Activated T-helper 1 cell treated with Interleukin-2 at 50 U/mL for 16 hours (primary cell): ENCODE results near the gene GLDN.

Experiments
- DNase-seq: peaks from one replicate; pipeline ENCODE4 v3.0.0-alpha.2; 2020; ENCODE audit warnings: low read depth

The GLDN gene

GRCh38 chr15:51322621-51323296 lies 18.7 kb upstream of the GLDN start:
- DNase-seq, result no peak

DNA sequence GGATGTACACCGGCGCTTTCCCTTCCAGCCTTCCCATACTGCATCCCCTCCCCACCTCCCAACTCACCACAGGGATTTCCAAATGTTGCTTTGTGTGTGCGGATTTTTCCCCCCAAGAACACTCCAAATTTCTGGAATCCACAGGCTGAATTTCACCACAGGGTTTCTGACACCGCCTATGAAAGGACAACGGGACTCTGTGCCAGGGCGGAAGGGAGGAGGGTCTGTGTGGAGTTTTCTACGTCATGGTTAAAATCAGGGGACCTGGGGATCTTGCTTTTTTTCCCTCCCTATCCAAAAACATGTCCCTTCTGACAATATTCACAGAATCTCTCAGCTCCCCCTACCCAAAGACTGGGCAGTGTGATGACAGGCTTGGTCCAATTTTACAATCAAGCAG lies 17.7 kb upstream of the GLDN start:
- no peak for DNase-seq

DNA sequence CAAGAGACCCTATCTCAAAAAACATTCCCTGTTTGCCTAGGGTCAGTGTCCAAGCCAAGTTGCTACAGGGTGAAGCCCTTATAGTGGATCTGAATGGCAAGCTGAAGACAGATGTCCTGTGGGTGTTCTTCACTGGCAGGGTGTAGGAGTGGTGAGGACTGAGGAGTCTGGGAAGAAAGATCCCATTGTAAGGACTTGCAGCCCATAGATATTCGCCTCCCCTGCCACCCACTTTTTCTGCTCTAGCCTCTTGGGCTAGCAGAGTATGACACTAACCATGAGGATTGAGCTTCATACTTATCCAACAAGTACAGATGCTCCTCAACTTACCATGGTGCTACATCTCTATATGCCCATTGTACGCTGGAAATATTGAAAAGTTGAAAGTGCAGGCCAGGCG lies 16.3 kb upstream of the GLDN start:
- no peak for DNase-seq

DNA sequence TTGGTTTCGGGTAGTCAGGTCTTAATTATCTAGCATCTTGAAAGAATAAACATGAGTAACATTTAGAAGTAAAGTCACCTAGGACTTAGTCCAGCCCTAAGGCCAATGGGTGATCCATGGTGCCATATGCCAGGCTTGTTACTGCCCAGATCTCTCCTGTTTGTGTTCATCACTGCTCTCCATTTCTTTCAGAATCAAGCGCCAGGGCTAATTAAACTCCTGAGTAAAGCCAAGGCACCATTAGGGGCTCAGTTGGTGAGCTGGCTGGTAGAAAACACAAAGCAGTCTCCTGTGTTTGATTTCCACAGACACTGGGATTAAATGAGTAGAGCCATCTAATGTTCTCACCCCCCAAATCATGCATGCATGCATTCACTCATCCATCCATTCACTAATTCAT lies 14.4 kb upstream of the GLDN start:
- DNase-seq, result no peak

- DNase-seq, result no peak
Observed at GRCh38 chr15:51328926-51329325, 12.5 kb upstream of the GLDN start.

DNA sequence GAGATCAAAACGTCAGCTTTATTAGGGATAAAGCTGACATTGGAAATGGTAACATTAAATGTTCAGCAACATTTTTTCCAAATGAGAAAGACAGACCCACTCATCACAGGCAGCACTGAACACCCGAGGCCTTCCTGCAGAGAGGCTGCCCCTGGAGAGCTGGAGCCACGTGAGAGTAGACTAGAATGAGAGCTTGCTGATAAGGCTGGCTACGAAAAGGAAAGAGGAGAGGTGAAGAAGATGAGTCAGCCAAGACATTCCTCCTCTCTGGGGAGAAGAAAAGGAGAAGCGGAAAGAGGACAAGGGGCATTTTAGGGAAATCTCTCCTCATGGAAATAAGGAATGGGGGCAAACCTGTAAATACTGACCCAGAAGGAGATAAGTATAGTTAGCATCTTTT lies 10.3 kb upstream of the GLDN start:
- DNase-seq, result no peak

DNA sequence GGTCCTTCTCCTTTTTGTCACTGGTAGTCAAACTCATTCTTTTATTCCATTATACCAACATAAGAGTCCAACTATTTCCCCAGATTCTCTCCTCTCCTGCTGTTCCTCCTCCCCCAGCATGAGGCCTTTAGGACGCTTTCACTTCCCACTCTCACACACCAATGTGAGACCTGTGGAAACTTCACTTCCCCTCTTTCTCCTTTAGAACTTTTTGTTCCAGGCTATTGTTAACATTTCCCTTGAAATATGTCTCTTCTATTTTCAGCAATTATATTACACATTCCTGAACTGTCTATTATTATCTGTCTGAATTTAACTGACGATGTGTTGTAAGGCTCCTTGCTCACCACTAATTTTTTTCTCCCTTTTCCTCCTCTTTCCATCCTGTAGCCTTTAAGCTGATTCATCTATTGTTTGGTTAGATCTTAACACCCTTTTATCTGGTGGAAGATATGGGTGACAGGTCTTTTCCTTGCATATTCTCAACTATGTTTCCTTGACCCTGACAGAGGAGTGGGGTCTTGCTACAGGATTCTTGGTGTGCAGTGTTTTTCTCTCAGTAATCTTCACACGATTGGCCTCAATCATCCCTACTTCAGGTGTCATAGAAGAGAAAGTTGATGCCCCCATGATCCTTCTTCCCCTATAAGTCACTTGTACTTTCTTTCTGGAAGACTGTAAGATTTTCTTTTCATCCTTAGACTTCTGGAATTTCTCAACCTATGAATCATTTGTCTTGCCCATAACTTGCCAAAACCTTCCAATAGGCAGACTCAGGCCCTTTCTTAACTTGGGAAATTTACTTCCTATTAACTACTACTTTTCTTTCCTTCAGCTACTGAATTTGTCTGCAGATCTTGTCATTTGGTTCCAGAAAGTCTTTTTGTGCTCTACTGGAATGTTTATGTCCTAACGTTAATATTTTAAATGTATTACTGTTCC lies 9.0 kb upstream of the GLDN start:
- DNase-seq, result no peak

DNA sequence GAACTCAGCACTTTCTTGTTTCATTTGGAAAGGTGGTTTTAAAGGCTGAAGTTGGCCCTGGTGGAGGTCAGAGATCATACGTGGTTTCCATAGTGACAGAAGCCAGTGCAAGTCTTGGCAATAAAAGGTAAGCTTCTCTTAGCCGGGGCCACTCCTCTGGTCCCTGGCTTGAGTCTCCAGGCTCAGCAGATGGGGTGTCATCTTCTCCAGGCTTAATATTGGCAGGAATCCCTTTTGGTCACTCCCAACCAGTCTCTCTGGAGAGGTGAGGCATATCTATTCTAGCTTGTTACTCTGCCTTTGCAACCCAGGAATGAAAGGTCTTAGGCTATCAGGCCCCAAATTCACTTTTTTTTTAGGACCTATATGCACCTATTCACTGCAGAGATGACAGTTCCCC lies 7.9 kb upstream of the GLDN start:
- DNase-seq, result no peak

DNA sequence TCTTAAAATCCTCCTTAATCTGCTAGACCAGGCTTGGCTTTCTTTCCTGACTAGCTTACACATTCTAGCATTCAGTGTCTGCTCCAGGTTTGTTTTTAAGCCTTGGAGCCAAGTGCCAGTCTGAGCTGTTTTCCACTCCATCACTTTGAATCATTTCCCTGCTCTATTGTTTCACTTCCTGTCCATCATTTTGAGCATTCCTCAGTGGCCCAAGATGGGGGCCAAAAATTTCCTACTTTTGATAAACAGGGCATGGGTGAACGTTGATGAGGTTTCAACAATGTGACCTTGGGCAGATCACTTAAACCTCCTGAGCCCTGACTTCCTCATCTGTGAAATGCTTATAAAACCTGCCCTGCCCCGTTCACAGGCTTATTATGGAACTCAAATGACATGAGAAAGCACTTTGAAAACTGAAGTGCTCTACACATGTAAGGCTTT lies 7.4 kb upstream of the GLDN start:
- no peak for DNase-seq

- no peak for DNase-seq
Observed at GRCh38 chr15:51335087-51335486, 6.4 kb upstream of the GLDN start.

- DNase-seq, result no peak
Observed at GRCh38 chr15:51335538-51336410, 5.7 kb upstream of the GLDN start.

DNA sequence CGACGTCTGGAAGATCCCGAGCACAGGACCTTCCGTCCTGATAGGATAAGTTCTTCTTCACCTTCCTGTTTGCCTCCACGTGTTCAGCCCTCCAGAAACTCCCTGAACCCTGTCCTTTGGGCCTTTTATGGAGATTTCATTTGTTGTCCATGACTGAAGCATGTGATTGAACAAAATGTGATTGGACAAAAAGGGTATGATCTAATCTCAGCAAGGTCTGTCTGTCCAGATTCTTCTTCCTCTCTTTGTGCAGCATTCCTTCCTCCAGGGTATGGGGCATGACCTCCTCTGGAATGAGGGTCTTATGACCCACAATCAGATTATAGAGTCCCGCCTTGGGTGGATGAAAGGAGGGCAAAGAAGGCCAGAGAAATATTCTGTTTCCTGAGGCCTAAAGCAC lies 3.0 kb upstream of the GLDN start, which contains the start of gene CYP19A1:
CYP19A1 (minus strand) TSS at position 101 of the 400 bp plus-strand sequence. CDS start 95,684 bp downstream, outside the sequence.
- no peak for DNase-seq

GRCh38 chr15:51342227-51342999 lies 958 bp downstream of the GLDN start:
- no peak for DNase-seq

- no peak for DNase-seq
Observed at GRCh38 chr15:51343466-51343865, 2.0 kb downstream of the GLDN start.

- no peak for DNase-seq
Observed at GRCh38 chr15:51346136-51346535, 4.7 kb downstream of the GLDN start.

DNA sequence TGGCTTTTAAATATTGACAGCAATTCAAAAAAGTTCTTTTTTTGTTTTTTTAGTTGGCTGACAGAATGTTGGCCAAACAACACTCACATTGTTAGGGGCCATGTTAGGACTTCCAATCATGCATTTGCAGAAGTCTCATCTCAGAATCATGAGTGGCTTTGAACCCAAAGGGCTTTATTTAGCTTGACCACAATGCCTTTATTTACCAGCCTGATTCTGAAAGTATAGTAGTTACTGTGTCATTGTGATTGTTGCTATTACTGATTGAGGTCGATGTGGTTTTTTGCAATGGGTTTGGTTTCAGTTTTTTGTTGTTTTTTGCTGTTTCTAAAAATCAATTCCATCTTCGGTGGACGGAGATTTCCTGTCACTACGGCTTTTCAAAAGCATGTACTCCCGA lies 7.2 kb downstream of the GLDN start:
- no peak for DNase-seq

GRCh38 chr15:51349156-51349844 lies 7.8 kb downstream of the GLDN start:
- DNase-seq, result no peak

DNA sequence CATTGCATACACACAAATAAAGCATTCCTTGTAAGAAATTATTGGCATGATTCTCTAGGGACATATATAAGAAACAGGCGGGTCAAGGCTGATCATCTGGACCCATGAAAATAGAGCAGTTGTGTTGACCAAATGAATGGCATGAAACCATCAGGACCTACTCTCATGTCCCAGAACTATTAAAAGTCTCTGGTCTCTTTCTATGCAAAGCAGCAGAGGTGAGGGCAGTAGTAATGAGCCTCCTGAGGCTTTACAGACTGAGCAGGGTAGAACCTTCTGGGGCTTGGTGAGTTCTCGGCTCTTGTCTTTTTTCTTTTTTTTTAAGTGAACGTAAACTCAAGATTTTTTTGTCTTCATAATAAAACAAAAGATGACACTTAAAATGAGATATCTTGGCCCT lies 9.3 kb downstream of the GLDN start:
- no peak for DNase-seq

GRCh38 chr15:51353976-51354375 lies 12.5 kb downstream of the GLDN start:
- DNase-seq, result no peak

GRCh38 chr15:51355096-51355495 lies 13.6 kb downstream of the GLDN start:
- DNase-seq, result no peak

GRCh38 chr15:51356147-51356546 lies 14.7 kb downstream of the GLDN start:
- no peak for DNase-seq
